HS-5 (cell line): ENCODE results near the gene SAA1.
A peak's percentile ranks its signal among the peaks of the same experiment; 100 is the strongest.
"Not testable (repeated sequence)": the region's sequence is repeated elsewhere in the genome, so short reads cannot be mapped to it uniquely, and the experiment has no call there.

ENCODE experiments used
- DNase-seq: peaks from one replicate; pipeline ENCODE4 v3.0.0-alpha.2; 2012; ENCODE audit warnings: low read depth

SAA1 gene

DNA sequence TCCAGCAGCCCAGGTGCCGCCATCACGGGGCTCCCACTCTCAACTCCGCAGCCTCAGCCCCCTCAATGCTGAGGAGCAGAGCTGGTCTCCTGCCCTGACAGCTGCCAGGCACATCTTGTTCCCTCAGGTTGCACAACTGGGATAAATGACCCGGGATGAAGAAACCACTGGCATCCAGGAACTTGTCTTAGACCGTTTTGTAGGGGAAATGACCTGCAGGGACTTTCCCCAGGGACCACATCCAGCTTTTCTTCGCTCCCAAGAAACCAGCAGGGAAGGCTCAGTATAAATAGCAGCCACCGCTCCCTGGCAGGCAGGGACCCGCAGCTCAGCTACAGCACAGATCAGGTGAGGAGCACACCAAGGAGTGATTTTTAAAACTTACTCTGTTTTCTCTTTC is at the start of gene SAA1:
TSS of gene SAA1 (plus strand) at position 316 of the 400 bp plus-strand sequence. CDS start 624 bp downstream, outside the sequence.
- DNase-seq, result no peak

- DNase-seq, result no peak
Observed at GRCh38 chr11:18221274-18221876, 44.7 kb upstream of the SAA1 start.

GRCh38 chr11:18222814-18223421 is 43.1 kb upstream of the SAA1 start:
- DNase-seq, result no peak

DNA sequence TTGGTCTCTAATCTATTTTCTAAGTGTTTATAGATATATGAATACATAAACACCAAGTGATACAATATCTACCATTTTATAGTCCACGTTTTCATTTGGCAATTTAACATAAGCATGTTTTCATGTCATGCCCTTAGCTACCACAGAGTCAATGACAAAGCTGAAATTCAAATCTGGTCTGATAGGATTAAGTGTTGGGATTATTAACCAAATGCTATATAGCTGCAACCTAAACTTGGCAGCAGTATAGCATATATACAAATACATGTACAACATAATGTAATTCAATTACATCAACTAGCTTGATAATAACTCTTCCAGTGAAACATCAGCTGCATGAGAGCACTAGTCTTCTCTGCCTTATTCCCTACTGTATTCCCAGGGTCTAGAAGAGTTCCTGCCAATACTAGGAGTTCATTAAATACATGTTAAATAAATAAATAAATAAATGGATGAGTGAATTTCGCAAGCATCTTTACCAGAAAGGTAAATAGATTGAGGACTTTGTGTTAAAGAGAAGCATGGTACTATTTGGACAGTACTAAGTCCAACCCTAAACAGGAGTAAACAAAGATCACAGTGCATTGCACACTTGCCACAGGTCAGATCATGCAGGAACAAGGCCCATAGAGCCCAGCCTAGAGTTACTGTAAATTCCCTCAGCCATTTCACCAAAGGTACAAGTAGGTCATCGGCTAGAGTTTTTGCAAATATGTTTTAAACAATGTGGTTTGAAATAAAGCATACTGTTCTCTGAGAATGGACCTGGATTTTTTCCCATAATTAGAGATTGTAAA is 42.3 kb upstream of the SAA1 start:
- DNase-seq, result no peak

DNA sequence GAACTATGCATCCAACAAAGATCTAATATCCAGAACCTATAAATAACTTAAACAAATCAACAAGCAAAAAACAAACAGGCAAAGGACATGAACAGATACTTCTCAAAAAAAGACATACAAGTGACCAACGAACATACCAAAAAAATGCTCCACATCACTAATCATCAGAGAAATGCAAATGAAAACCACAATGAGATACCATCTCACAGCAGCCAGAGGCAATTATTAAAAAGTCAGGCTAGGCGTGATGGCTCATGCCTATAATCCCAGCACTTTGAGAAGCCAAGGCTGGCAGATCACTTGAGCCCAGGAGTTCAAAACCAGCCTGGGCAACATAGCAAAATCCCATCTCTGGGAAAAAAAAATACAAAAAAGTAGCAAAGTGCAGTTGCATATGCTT is 40.2 kb upstream of the SAA1 start:
- DNase-seq, result no peak

DNA sequence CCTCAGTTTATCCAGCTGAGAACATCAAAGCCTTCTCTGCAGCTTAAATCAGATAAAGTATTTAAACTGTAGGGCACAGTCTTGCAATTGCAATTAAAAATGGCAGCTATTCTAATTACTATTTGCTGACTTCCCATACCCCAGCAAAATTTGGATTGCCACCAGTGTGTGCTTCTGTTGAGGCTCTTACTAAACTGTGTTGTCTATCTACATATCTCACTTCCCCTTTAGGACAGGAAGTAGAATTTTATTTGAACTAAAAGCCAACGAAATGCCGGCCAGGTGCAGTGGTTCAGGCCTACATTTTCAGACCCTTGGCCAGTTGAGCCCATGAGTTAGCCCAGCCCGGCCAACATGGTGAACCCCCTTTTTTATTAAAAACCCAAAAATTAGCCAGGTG is 36.6 kb upstream of the SAA1 start:
- DNase-seq, result no peak

GRCh38 chr11:18230859-18231258 is 35.2 kb upstream of the SAA1 start:
- no peak for DNase-seq

- no peak for DNase-seq
Observed at GRCh38 chr11:18233912-18234311, 32.2 kb upstream of the SAA1 start.

DNA sequence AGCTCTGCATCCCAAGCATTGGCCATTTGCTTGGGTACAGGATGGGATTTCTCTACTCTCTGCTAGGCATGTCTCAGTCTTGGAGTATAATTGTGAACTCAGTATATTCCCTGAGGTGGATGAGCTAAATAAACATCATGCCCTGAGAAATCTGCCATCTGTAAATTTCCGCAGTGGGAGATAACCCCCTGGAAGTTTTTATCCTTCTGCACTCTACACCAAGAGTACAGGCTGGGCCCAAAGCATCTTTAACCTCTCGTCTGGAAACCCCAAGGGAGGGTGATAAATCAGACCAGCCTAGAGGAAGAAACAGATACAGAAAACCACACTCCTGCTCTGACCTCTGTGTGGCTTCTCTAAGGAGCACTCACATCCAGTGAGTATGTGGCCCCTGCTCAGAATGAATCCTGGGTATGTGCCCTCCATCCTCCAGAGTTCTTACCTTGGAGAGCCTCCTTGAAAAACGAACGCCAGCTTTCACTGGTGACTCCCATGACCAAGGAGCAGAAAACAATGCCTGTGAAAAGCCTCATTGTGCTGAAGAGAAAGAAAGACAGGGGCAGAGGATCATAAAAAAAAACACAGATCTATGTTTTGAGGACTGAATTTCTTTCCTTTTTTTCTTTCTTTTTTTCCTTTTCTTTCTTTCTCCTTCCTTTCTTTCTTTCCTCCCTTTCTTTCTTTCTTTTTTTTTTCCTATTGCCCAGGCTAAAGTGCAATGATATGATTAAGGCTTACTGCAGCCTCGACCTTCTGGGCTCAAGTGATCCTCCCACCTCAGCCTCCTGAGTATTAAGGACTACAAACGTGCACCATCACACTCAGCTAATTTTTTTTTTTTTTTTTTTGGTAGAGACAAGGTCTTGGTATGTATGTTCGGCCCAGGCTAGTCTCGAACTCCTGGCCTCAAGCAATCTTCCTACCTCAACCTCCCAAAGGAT is 30.4 kb upstream of the SAA1 start:
- DNase-seq, result no peak

DNA sequence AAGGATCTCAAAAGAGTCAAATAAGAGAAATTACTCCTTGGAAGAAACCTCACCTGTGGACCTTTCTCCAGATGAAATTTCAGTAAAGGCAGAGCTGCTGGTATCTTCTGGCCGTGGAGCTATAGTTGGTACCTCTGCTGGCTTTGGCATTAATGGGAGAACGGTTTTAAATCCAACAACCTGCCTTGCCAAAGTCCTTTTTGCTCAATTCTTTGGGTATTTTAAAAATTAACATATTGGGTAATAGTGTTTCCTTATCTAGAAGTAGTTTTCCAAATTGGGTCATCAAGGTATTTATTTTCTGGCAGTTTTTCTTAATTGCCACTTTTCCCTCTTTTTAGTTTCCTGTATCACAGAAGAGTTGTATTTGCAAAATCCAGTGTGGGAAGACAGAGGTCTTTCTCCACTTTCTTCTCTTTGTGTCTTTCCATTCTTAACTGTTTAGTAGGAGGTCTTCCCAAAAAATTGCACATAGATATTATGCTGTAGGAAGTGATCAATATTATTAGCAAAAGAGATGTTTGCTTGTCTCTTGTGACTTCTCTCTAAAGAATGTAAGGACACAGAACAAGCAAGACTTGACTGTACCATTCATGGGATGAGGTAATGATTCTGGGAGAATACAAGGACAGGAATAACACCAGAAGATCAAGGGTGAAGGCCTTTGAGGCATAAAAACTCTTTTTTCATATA is 29.3 kb upstream of the SAA1 start, which contains the start of gene SAA4:
TSS of gene SAA4 (minus strand) at position 139 of the 693 bp plus-strand sequence. CDS start 876 bp downstream, outside the sequence.
- DNase-seq, result no peak

- DNase-seq, result no peak
Observed at GRCh38 chr11:18239655-18240054, 26.4 kb upstream of the SAA1 start.

- DNase-seq, result peak; percentile 34
Observed at GRCh38 chr11:18243783-18244362, 22.2 kb upstream of the SAA1 start.

GRCh38 chr11:18245396-18245795 is 20.7 kb upstream of the SAA1 start:
- no peak for DNase-seq

DNA sequence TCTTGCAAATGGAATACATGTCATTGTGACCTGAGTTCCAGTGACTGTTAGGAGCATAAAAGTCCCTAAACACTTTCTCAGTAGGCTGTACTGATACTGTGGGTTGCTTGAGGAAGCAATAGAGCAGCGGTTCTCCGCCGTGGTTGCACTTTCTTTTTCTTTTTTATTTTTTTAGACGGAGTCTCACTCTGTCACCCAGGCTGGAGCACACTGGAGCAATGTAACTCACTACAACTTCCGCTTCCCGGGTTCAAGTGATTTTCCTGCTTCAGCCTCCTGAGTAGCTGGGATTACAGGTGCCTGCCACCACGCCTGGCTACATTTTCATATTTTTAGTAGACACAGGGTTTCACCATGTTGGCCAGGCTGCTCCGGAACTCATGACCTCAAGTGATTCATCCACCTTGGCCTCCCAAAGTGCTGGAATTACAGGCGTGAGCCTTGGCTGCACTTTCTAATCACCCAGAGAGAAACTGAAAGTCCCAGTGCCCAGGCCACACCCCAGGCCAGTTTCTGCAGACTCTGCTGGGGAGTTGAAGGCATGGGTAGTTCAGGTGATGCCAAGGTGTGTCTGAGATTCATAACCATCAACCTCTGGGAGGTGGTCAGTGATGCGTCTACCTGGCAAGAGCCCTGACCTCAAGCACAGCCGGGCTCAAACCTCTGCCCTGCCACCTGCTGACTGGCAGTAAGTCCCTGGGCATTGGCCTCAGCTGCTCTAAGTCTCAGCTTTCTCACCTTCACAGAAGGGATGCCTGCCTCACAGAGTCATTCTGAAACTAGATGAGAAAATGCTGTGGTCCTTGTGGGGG is 19.5 kb upstream of the SAA1 start:
- not testable (repeated sequence) for DNase-seq

DNA sequence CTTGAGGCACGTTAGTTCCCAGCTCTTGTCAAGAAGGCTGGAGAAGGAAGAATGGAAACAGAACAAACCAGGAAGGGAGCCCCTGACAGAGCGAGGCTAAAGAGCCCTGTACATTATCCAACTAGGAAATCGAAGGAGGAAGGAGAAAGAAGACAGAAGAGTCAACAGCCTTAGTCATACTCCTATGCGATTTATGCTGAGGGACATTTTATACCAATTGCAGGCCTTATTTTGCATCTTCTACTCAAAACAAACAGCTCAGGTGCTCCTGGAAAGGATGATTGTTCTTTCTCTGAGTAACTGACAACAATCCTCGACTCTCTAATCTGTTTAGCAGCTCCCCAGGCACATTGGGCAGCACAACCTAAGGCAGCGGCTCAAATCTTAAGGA is 18.9 kb upstream of the SAA1 start:
- DNase-seq, result not testable (repeated sequence)

- DNase-seq, result no peak
Observed at GRCh38 chr11:18248561-18248960, 17.5 kb upstream of the SAA1 start, which contains the start of gene SAA2. SAA2 (minus strand) TSS chr11:18248668; CDS start chr11:18248011, 657 bp downstream.

- no peak for DNase-seq
Observed at GRCh38 chr11:18253233-18253632, 12.8 kb upstream of the SAA1 start.

- no peak for DNase-seq
Observed at GRCh38 chr11:18253778-18254338, 12.2 kb upstream of the SAA1 start.

GRCh38 chr11:18254781-18255361 is 11.2 kb upstream of the SAA1 start:
- DNase-seq, result no peak
